Loucy (cell line): ENCODE results near the gene TAS1R3.
A peak's percentile ranks its signal among the peaks of the same experiment; 100 is the strongest.

Source experiments
- H2AFZ ChIP-seq: fragments of 200-600 bp; sonication (generic); 2 replicates; pipeline ENCODE4 v1.6.0; 2016; ENCODE audit warnings: antibody characterized with exemption, mild to moderate bottlenecking, low read length, moderate library complexity
- H3F3A ChIP-seq: fragments of 200-600 bp; 2 replicates; pipeline ENCODE4 v1.6.0; 2016; ENCODE audit warnings: antibody characterized with exemption, low read depth, mild to moderate bottlenecking
- H3K27me3 ChIP-seq: fragments of 200-600 bp; sonication (generic); 2 replicates; pipeline ENCODE4 v1.6.1; 2014; ENCODE audit warnings: low read length, mild to moderate bottlenecking; ENCODE audit not compliant: insufficient read depth, poor library complexity, severe bottlenecking
- H3K36me3 ChIP-seq: fragments of 200-600 bp; sonication (generic); 2 replicates; pipeline ENCODE4 v1.6.1; 2016; ENCODE audit warnings: low read length; ENCODE audit not compliant: insufficient read depth
- H3K4me1 ChIP-seq: fragments of 200-600 bp; sonication (generic); 2 replicates; pipeline ENCODE4 v1.5.1; 2014; ENCODE audit warnings: low read length, mild to moderate bottlenecking; ENCODE audit not compliant: insufficient read depth, poor library complexity, severe bottlenecking
- H3K4me2 ChIP-seq: fragments of 200-600 bp; sonication (generic); 2 replicates; pipeline ENCODE4 v1.6.0; 2014; ENCODE audit warnings: antibody characterized with exemption, low read length, low read depth, mild to moderate bottlenecking; ENCODE audit not compliant: poor library complexity, severe bottlenecking
- H3K4me3 ChIP-seq: fragments of 200-600 bp; sonication (generic); 2 replicates; pipeline ENCODE4 v1.5.1; 2014; ENCODE audit warnings: low read length, mild to moderate bottlenecking, mixed read lengths; ENCODE audit not compliant: poor library complexity, severe bottlenecking
- H3K79me2 ChIP-seq: fragments of 200-600 bp; sonication (generic); 2 replicates; pipeline ENCODE4 v1.6.1; 2014; ENCODE audit warnings: low read length; ENCODE audit not compliant: insufficient read depth
- H3K9ac ChIP-seq: fragments of 200-600 bp; sonication (generic); 2 replicates; pipeline ENCODE4 v1.6.0; 2014; ENCODE audit warnings: mild to moderate bottlenecking, low read depth, low read length, moderate library complexity; ENCODE audit not compliant: poor library complexity, severe bottlenecking
- H3K9me2 ChIP-seq: fragments of 200-600 bp; sonication (generic); replicated peaks from 2 replicates; pipeline ENCODE4 v1.6.1; 2016; ENCODE audit warnings: low read depth, low read length, mixed read lengths
- H3K9me3 ChIP-seq: fragments of 200-600 bp; sonication (generic); 2 replicates; pipeline ENCODE4 v1.6.1; 2014; ENCODE audit warnings: mild to moderate bottlenecking, antibody characterized with exemption, low read length, low read depth; ENCODE audit not compliant: insufficient read depth
- H4K20me1 ChIP-seq: fragments of 200-600 bp; sonication (generic); 2 replicates; pipeline ENCODE4 v1.6.0; 2014; ENCODE audit warnings: antibody characterized with exemption, low read length, mild to moderate bottlenecking; ENCODE audit not compliant: insufficient read depth, poor library complexity, severe bottlenecking
- CTCF ChIP-seq: fragments of 200-600 bp; sonication (generic); conservative IDR thresholded peaks from 2 replicates; pipeline ENCODE4 v1.5.1; 2014; ENCODE audit warnings: mild to moderate bottlenecking, antibody characterized with exemption, low read length
- EZH2phosphoT487 ChIP-seq: fragments of 200-600 bp; IDR thresholded peaks from 2 replicates; pipeline ENCODE4 v1.6.1; 2018; ENCODE audit warnings: antibody characterized with exemption, mild to moderate bottlenecking, moderate library complexity, borderline replicate concordance

TAS1R3 gene

GRCh38 chr1:1347663-1348419 is 16.8 kb downstream of the TAS1R3 start:
- H4K20me1 ChIP-seq: peaks cover 20% of the 10 kb centered on the region
- peak overlapping the region; percentile 75 for H3K9ac ChIP-seq
- H3K27me3 ChIP-seq: no peaks in the 10 kb centered on the region
- H3F3A ChIP-seq: no peaks in the 10 kb centered on the region
- TF ChIP-seq CTCF (no peak), EZH2phosphoT487 (no peak)
- peaks cover 30% of the 10 kb centered on the region; the same call in 1 of the 2 replicates for H3K79me2 ChIP-seq
- H3K9me3 ChIP-seq: no peaks in the 10 kb centered on the region
- H3K4me2 ChIP-seq: peak overlapping the region; percentile 92
- no peaks in the 10 kb centered on the region for H3K36me3 ChIP-seq
- no peak overlapping the region for H2AFZ ChIP-seq
- H3K4me1 ChIP-seq: peaks cover 18% of the 10 kb centered on the region
- peak overlapping the region; percentile 82 for H3K4me3 ChIP-seq
- H3K9me2 ChIP-seq: no peaks in the 10 kb centered on the region

GRCh38 chr1:1348420-1349255 is 17.6 kb downstream of the TAS1R3 start:
- peaks cover 18% of the 10 kb centered on the region for H3K4me1 ChIP-seq
- peaks cover 30% of the 10 kb centered on the region; the same call in 1 of the 2 replicates for H3K79me2 ChIP-seq
- no peaks in the 10 kb centered on the region for H3K36me3 ChIP-seq

More at GRCh38 chr1:1348420-1349255, 17.6 kb downstream of the TAS1R3 start:
- no peak for TF ChIP-seq EZH2phosphoT487
- TF ChIP-seq CTCF: no peak
- Histone ChIP-seq H3K27me3 (no peaks in the 10 kb centered on the region), H3K9ac (peak overlapping the region; percentile 75), H3F3A (no peaks in the 10 kb centered on the region), H3K9me2 (no peaks in the 10 kb centered on the region), H4K20me1 (peaks cover 20% of the 10 kb centered on the region), H3K4me2 (peak overlapping the region; percentile 92), H2AFZ (peak overlapping the region; percentile 88; the same call in 1 of the 2 replicates), H3K4me3 (peak overlapping the region; percentile 82), H3K9me3 (no peaks in the 10 kb centered on the region)
